Jurkat, Clone E6-1 (cell line): ENCODE measurements around the gene SAMD4A.

Experiments used
- DNase-seq: peaks from one replicate; pipeline ENCODE4 v3.0.0-alpha.2; 2011; ENCODE audit warnings: low read depth, low spot score
- H3K4me3 ChIP-seq: 2 replicates; pipeline ENCODE4 v1.5.1; 2011; ENCODE audit warnings: mild to moderate bottlenecking, low read length, control low read depth, moderate library complexity

Gene SAMD4A

GRCh38 chr14:54711812-54712464 is 145.0 kb downstream of the SAMD4A start:
- peak; percentile 17 for DNase-seq
- no peak overlapping the region for H3K4me3 ChIP-seq

GRCh38 chr14:54712465-54713200 is 145.7 kb downstream of the SAMD4A start:
- no peak overlapping the region for H3K4me3 ChIP-seq
- DNase-seq, result no peak

GRCh38 chr14:54713379-54713778 is 146.5 kb downstream of the SAMD4A start:
- no peak for DNase-seq
- H3K4me3 ChIP-seq, result no peak overlapping the region

GRCh38 chr14:54715239-54715638 is 148.3 kb downstream of the SAMD4A start:
- no peak overlapping the region for H3K4me3 ChIP-seq
- no peak for DNase-seq

- no peak for DNase-seq
- no peak overlapping the region for H3K4me3 ChIP-seq
Observed at GRCh38 chr14:54715811-54716210, 148.9 kb downstream of the SAMD4A start.

GRCh38 chr14:54716862-54717261 is 149.9 kb downstream of the SAMD4A start:
- no peak overlapping the region for H3K4me3 ChIP-seq

GRCh38 chr14:54718046-54718445 is 151.1 kb downstream of the SAMD4A start:
- H3K4me3 ChIP-seq, result no peak overlapping the region
- DNase-seq, result no peak

More at GRCh38 chr14:54716862-54717261, 149.9 kb downstream of the SAMD4A start:
- DNase-seq, result no peak

- no peak for DNase-seq
- no peak overlapping the region for H3K4me3 ChIP-seq
Observed at GRCh38 chr14:54719406-54719805, 152.5 kb downstream of the SAMD4A start.

- DNase-seq, result no peak
- no peak overlapping the region for H3K4me3 ChIP-seq
Observed at GRCh38 chr14:54722791-54723432, 156.0 kb downstream of the SAMD4A start.

- no peak for DNase-seq
- no peak overlapping the region for H3K4me3 ChIP-seq
Observed at GRCh38 chr14:54724123-54724522, 157.2 kb downstream of the SAMD4A start.

- H3K4me3 ChIP-seq, result no peak overlapping the region
- DNase-seq, result no peak
Observed at GRCh38 chr14:54724676-54725325, 157.9 kb downstream of the SAMD4A start.

- DNase-seq, result no peak
- no peak overlapping the region for H3K4me3 ChIP-seq
Observed at GRCh38 chr14:54725998-54726397, 159.1 kb downstream of the SAMD4A start.

- DNase-seq, result no peak
- H3K4me3 ChIP-seq, result no peak overlapping the region
Observed at GRCh38 chr14:54727929-54728328, 161.0 kb downstream of the SAMD4A start.

- DNase-seq, result no peak
Observed at GRCh38 chr14:54728700-54729527, 162.0 kb downstream of the SAMD4A start.

GRCh38 chr14:54730156-54730961 is 163.4 kb downstream of the SAMD4A start:
- DNase-seq, result no peak
- no peak overlapping the region for H3K4me3 ChIP-seq

More at GRCh38 chr14:54728700-54729527, 162.0 kb downstream of the SAMD4A start:
- H3K4me3 ChIP-seq, result no peak overlapping the region

- no peak overlapping the region for H3K4me3 ChIP-seq
- DNase-seq, result no peak
Observed at GRCh38 chr14:54734966-54735365, 168.0 kb downstream of the SAMD4A start.

- DNase-seq, result no peak
- no peak overlapping the region for H3K4me3 ChIP-seq
Observed at GRCh38 chr14:54735424-54735823, 168.5 kb downstream of the SAMD4A start.

GRCh38 chr14:54737132-54737711 is 170.3 kb downstream of the SAMD4A start:
- no peak overlapping the region for H3K4me3 ChIP-seq
- no peak for DNase-seq
